Heart left ventricle (tissue), 13 donors: ENCODE data around the gene TRMT1.

Experiments used
- POLR2A ChIP-seq, 2 donors: fragments of 450-650 bp; IDR thresholded peaks; one replicate each; pipeline ENCODE4 v1.6.1; 2017; ENCODE audit warnings: antibody characterized with exemption in 2 of 2, mild to moderate bottlenecking in 2 of 2, moderate library complexity in 2 of 2
- TF ChIP-seq, protein P1 (sequence below), 12 donors: fragments of 200-600 bp; sonication (generic) in 4 of 12; IDR thresholded peaks; one replicate each; pipeline versions ENCODE4 v1.5.0 to v1.8.0; 2018 to 2022; ENCODE audit warnings: antibody characterized with exemption in 12 of 12, mild to moderate bottlenecking in 5 of 12
- donor health status: ischemic (EF 13 %, LVEDD 7.1; RV severe dilation, severe dysfunction).
- donor health status: DM: no; HTN: yes; CAD: no.
- donor health status: DM: no; HTN: no; CAD: no.
- donor health status: ischemic (EF 25% LVEDD 6.9; RV normal size, moderate dysfunction).
- donor health status: ischemic (EF 25% LVEDD 5.7; RV mildly dilated, moderate dysfunction).
- donor health status: ischemic (EF 35%, LVEDD 5.7; RV mildly dilated, moderate dysfunction).
- donor health status: nonischemic (EF 11% LVEDD 7.7; RV severe dilation, severe dysfunction).
- donor health status: DM: yes; HTN: yes; CAD: no.
- donor health status: PGD.
- donor health status: ischemic (EF 29% LVEDD 5.4; RV normal size, mild dysfunction).
- donor health status: nonischemic (EF 23%, LVEDD 6.1; RV moderate dilation, normal function).

DNA sequence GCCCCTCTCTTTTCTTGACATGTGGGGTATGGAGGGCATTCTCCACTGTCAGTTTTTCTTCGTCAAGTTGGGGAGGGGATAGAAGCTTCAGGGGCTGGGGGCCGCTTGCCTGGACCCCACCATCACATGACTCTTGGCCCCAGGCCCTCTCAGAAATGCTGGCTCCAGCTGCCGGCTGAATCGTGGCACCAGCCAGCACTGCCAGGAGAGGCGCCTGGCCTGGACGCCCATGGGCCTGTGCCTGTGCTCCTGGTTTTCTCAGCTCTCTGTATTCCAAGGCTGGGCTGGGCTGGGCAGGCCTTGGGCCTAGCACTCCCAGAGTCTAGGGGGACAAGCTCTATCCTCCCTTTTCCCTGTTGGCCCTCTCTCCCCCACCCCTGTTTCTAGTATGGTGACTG lies 52.4 kb downstream of the TRMT1 start:
- TF ChIP-seq, protein P1, sequence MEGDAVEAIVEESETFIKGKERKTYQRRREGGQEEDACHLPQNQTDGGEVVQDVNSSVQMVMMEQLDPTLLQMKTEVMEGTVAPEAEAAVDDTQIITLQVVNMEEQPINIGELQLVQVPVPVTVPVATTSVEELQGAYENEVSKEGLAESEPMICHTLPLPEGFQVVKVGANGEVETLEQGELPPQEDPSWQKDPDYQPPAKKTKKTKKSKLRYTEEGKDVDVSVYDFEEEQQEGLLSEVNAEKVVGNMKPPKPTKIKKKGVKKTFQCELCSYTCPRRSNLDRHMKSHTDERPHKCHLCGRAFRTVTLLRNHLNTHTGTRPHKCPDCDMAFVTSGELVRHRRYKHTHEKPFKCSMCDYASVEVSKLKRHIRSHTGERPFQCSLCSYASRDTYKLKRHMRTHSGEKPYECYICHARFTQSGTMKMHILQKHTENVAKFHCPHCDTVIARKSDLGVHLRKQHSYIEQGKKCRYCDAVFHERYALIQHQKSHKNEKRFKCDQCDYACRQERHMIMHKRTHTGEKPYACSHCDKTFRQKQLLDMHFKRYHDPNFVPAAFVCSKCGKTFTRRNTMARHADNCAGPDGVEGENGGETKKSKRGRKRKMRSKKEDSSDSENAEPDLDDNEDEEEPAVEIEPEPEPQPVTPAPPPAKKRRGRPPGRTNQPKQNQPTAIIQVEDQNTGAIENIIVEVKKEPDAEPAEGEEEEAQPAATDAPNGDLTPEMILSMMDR (IDR thresholded peaks at IDR 0.05), result no peak
- TF ChIP-seq POLR2A (IDR thresholded peaks at IDR 0.05), result no peak
